Activated CD4-positive, alpha-beta memory T cell treated with anti-CD3 and anti-CD28 coated beads for 36 hours (primary cell): ENCODE measurements around the gene ZNF723. TPM values are rescaled to one million over a fixed set of nuclear protein-coding genes. Genes with fewer than 3 reads are reported as not detected.

Experiments
- CTCF ChIA-PET: fragments of 350-600 bp; sonication (Branson Sonifier 250); formaldehyde crosslinking; loops from one replicate; lab custom pipeline; 2021; ENCODE audit warnings: antibody characterized with exemption, inconsistent platforms; lab: Charles Lee
- POLR2A ChIA-PET: fragments of 350-600 bp; sonication (Branson Sonifier 250); formaldehyde crosslinking; loops from one replicate; lab custom pipeline; 2021; ENCODE audit warnings: antibody characterized with exemption; lab: Charles Lee
- DNase-seq: peaks from one replicate; pipeline ENCODE4 v3.0.0-alpha.2; 2020
- H3K27ac Mint-ChIP-seq: one replicate; pipeline ENCODE4 v1.8.0; 2021; ENCODE audit warnings: mixed read lengths
- H3K27me3 Mint-ChIP-seq: one replicate; pipeline ENCODE4 v1.8.0; 2021; ENCODE audit warnings: mixed read lengths
- H3K36me3 Mint-ChIP-seq: one replicate; pipeline ENCODE4 v1.8.0; 2021; ENCODE audit warnings: mixed read lengths
- H3K4me1 Mint-ChIP-seq: one replicate; pipeline ENCODE4 v1.8.0; 2021; ENCODE audit warnings: low read depth, mixed read lengths
- H3K4me3 Mint-ChIP-seq: one replicate; pipeline ENCODE4 v1.8.0; 2021; ENCODE audit warnings: mild to moderate bottlenecking, mixed read lengths
- H3K9me3 Mint-ChIP-seq: one replicate; pipeline ENCODE4 v1.8.0; 2021; ENCODE audit warnings: mixed read lengths
- intact Hi-C: fragments of 100-400 bp; cut with micrococcal nuclease; formaldehyde crosslinking; loops from one replicate; pipeline ENCODE4 v1.15.1; 2023
- total RNA-seq, 2 experiments: library from RNA; stranded (reverse); gene quantifications; one replicate each; pipeline ENCODE4 v1.2.3, GENCODE V29; 2021

Gene ZNF723
- total RNA-seq, 2 experiments from 2014 or later, result 0.12 TPM; not detected in 1

DNA sequence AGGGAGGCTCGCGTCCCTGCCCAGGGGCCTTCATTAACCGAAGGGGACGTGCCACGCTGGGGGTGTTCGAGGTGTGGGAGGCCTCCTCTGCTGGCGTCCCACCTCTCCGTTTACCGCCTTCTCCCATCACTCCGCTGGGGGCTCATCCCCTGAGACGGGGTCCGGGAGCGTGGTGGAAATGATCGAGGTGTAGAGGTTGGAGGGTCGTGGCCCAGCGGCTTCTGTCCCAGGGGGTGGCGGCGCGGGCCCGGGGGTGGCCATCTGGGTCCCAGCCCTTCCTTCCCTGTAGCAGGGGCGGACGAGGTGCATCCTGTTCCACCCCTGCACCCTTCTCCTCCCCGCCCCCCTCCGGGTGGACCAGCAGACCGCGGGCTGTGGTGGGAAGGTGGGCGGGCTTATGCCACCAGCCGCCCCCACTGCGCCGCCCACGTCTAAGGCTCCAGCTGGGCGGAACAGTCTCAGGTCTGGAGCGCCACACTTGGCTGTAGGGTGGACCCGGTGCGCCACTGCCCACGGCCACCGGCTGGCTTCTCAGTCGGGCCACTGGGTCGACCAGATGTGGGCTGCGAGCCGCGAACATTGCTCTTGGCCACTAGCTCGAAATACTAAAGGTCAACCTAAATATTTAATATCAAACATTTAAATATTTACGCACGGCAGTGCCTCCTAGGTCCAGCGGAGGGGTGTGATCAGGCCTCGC lies 69.5 kb downstream of the ZNF723 start:
- H3K9me3 Mint-ChIP-seq, result peaks cover 38% of the 10 kb centered on the region
- H3K36me3 Mint-ChIP-seq, result peaks cover 3% of the 10 kb centered on the region
- no peak overlapping the region for H3K27ac Mint-ChIP-seq
- H3K4me1 Mint-ChIP-seq, result no peaks in the 10 kb centered on the region
- intact Hi-C loops, result no loop called here
- ChIA-PET POLR2A (no interaction called here), CTCF (no interaction called here)
- DNase-seq, result no peak
- no peaks in the 10 kb centered on the region for H3K27me3 Mint-ChIP-seq
- H3K4me3 Mint-ChIP-seq, result no peak overlapping the region

Other genes with a start within 250 kb of the ZNF723 start
- 1 to 10 TPM; 1.6 to 1.9 TPM for gene ZNF492, start 198.0 kb upstream of the ZNF723 start, total RNA-seq
- gene ZNF99, start 48.1 kb upstream of the ZNF723 start, total RNA-seq, result not detected
- not detected for gene ZNF728, start 170.9 kb downstream of the ZNF723 start, total RNA-seq